WI38 (cell line): ENCODE data around the gene PLXND1.

Experiments
- H3K4me3 ChIP-seq: 2 replicates; pipeline ENCODE4 v1.5.1; 2011; ENCODE audit warnings: low read depth, mild to moderate bottlenecking, control low read depth, low read length
- CTCF ChIP-seq: IDR thresholded peaks from 2 replicates; pipeline ENCODE4 v1.5.1; 2012; ENCODE audit warnings: low read depth, mild to moderate bottlenecking, control low read depth, low read length

Gene PLXND1

GRCh38 chr3:129514110-129514509 is 92.4 kb downstream of the PLXND1 start:
- no peak for TF ChIP-seq CTCF

GRCh38 chr3:129513705-129514104 is 92.8 kb downstream of the PLXND1 start:
- H3K4me3 ChIP-seq, result no peak overlapping the region
- no peak for TF ChIP-seq CTCF

More at GRCh38 chr3:129514110-129514509, 92.4 kb downstream of the PLXND1 start:
- H3K4me3 ChIP-seq, result no peak overlapping the region

GRCh38 chr3:129512595-129512994 is 93.9 kb downstream of the PLXND1 start:
- no peak overlapping the region for H3K4me3 ChIP-seq
- TF ChIP-seq CTCF, result no peak

GRCh38 chr3:129507181-129507831 is 99.2 kb downstream of the PLXND1 start:
- no peak for TF ChIP-seq CTCF
- H3K4me3 ChIP-seq, result no peak overlapping the region

- no peak for TF ChIP-seq CTCF
- no peak overlapping the region for H3K4me3 ChIP-seq
These were observed 100.2 kb downstream of the PLXND1 start for GRCh38 chr3:129506231-129506742.

- TF ChIP-seq CTCF, result no peak
- no peak overlapping the region for H3K4me3 ChIP-seq
These were observed 101.1 kb downstream of the PLXND1 start for GRCh38 chr3:129505341-129505740.
